Posterior cingulate gyrus (tissue), 11 donors: Measurements from ENCODE around the gene APOL6.

Experiments
- DNase-seq, 10 donors: peaks; one replicate each; pipeline versions ENCODE4 v3.0.0 to v3.0.0-alpha.2; 2020 to 2021; ENCODE audit warnings: mixed read lengths in 3 of 10
- intact Hi-C: fragments of 100-400 bp; cut with DNase I; formaldehyde crosslinking; loops from one replicate; pipeline ENCODE4 v1.15.1; 2023

The APOL6 gene

DNA sequence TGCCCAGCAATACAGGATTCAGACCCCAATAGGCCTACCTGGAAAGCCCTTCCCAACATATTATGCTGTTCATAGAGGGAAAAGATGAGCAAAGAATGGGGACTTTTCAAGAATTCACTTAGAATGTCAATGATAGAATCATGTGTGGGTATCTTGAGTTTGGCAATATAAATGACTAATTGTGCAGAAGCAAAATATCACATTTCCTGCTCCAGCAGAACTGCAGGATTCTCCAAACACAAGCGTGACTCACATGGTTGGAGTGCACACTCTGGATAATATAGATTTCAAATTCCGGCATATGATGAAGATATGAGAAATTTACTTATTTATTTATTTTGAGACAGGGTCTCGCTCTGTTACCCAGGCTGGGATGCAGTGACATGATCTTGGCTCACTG, 56.9 kb downstream of the APOL6 start:
- DNase-seq, result no peak
- intact Hi-C loops, result no loop called here

- intact Hi-C loops, result no loop called here
- no peak for DNase-seq
Observed at GRCh38 chr22:35708453-35708852, 60.2 kb downstream of the APOL6 start.

- intact Hi-C loops, result no loop called here
- DNase-seq, result no peak
Observed at GRCh38 chr22:35708917-35709316, 60.7 kb downstream of the APOL6 start.

- DNase-seq, result no peak
- intact Hi-C loops, result no loop called here
Observed at GRCh38 chr22:35711336-35711735, 63.1 kb downstream of the APOL6 start.

- intact Hi-C loops, result no loop called here
- DNase-seq, result no peak
Observed at GRCh38 chr22:35712672-35713071, 64.4 kb downstream of the APOL6 start.

DNA sequence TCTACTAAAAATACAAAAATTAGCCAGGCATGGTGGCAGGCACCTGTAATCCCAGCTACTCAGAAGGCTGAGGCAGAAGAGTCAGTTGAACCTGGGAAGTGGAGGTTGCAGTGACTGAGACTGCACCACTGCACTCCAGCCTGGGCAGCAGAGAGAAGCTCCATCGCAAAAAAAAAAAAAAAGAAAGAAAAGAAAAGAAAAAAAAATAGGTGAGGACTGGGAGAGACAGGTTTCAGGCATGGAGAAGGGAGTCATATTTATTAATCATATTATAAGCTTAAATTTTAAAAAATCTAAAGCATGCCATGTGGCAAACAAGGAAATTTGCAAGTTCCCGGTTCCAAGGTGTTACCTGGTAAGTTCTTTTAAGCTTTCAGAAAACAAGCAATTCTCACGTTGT, 69.3 kb downstream of the APOL6 start, which contains the start of gene APOL5:
Gene APOL5 (plus strand): TSS at position 301 of the 400 bp plus-strand sequence. CDS start 0 bp downstream, at position 301.
- no peak for DNase-seq
- intact Hi-C loops, result no loop called here
